ENCODE measurements around the gene CROT. TPM values are rescaled to one million over a fixed set of nuclear protein-coding genes. Genes with fewer than 3 reads are reported as not detected.
"Not testable (repeated sequence)": the region's sequence is repeated elsewhere in the genome, so short reads cannot be mapped to it uniquely, and the experiment has no call there.

CROT gene
- total RNA-seq, 3 donors from 2014 or later: 11.7 to 34.4 (median 28.8) TPM

- peaks cover 0 to 1% of the 10 kb centered on the region in 2 donors for H3K9me3 ChIP-seq
- peak overlapping the region; percentile 20 to 79 for H3K27ac ChIP-seq
- TF ChIP-seq POLR2A (IDR thresholded peaks at IDR 0.05) (no peak), POLR2AphosphoS5 (IDR thresholded peaks at IDR 0.05) (no peak), CTCF (IDR thresholded peaks at IDR 0.05) (no peak)
- DNase-seq (ENCODE audit: low spot score in 2 of 2): no peak
- no peak overlapping the region for H3K4me3 ChIP-seq
- H3K36me3 ChIP-seq: no peaks in the 10 kb centered on the region
- intact Hi-C loops (cut with DNase I; ENCODE audit: low total_unique reads): no loop called here
- no peaks in the 10 kb centered on the region for H3K27me3 ChIP-seq
- H3K4me1 ChIP-seq: peaks cover 0 to 4% of the 10 kb centered on the region in 2 donors
Measured at GRCh38 chr7:87316097-87316700, 29.3 kb upstream of the CROT start.

GRCh38 chr7:87316846-87317552, 28.5 kb upstream of the CROT start:
- intact Hi-C loops (cut with DNase I; ENCODE audit: low total_unique reads): no loop called here
- Histone ChIP-seq H3K36me3 (no peaks in the 10 kb centered on the region), H3K4me1 (peaks cover 0 to 4% of the 10 kb centered on the region in 2 donors), H3K27ac (peak overlapping the region; percentile 20 to 79), H3K9me3 (peaks cover 0 to 8% of the 10 kb centered on the region in 2 donors), H3K27me3 (no peaks in the 10 kb centered on the region), H3K4me3 (no peak overlapping the region)
- TF ChIP-seq CTCF (IDR thresholded peaks at IDR 0.05) (no peak), POLR2AphosphoS5 (IDR thresholded peaks at IDR 0.05) (no peak), POLR2A (IDR thresholded peaks at IDR 0.05) (no peak)
- DNase-seq (ENCODE audit: low spot score in 2 of 2): peak in 1 of 2 donors; percentile 23

GRCh38 chr7:87317691-87318245, 27.7 kb upstream of the CROT start:
- DNase-seq (ENCODE audit: low spot score in 2 of 2): no peak
- no peak overlapping the region for H3K4me3 ChIP-seq
- intact Hi-C loops (cut with DNase I; ENCODE audit: low total_unique reads): no loop called here
- peaks cover 0 to 4% of the 10 kb centered on the region in 2 donors for H3K4me1 ChIP-seq
- TF ChIP-seq POLR2A (IDR thresholded peaks at IDR 0.05) (no peak), POLR2AphosphoS5 (IDR thresholded peaks at IDR 0.05) (no peak), CTCF (IDR thresholded peaks at IDR 0.05) (no peak)
- H3K27me3 ChIP-seq: no peaks in the 10 kb centered on the region
- peaks cover 1 to 8% of the 10 kb centered on the region in 2 donors for H3K9me3 ChIP-seq
- peak overlapping the region; percentile 3 to 34 for H3K27ac ChIP-seq
- H3K36me3 ChIP-seq: no peaks in the 10 kb centered on the region

GRCh38 chr7:87318741-87319140, 26.7 kb upstream of the CROT start:
- no peaks in the 10 kb centered on the region for H3K36me3 ChIP-seq
- H3K27me3 ChIP-seq: no peaks in the 10 kb centered on the region
- no peak for DNase-seq (ENCODE audit: low spot score in 2 of 2)
- H3K27ac ChIP-seq: no peak overlapping the region
- peaks cover 0 to 4% of the 10 kb centered on the region in 2 donors for H3K4me1 ChIP-seq
- peaks cover 10 to 18% of the 10 kb centered on the region in 2 donors for H3K9me3 ChIP-seq
- no peak for TF ChIP-seq POLR2AphosphoS5 (IDR thresholded peaks at IDR 0.05)
- no peak for TF ChIP-seq CTCF (IDR thresholded peaks at IDR 0.05)
- TF ChIP-seq POLR2A (IDR thresholded peaks at IDR 0.05): no peak
- intact Hi-C loops (cut with DNase I; ENCODE audit: low total_unique reads): no loop called here
- no peak overlapping the region for H3K4me3 ChIP-seq

GRCh38 chr7:87319154-87319581, 26.3 kb upstream of the CROT start:
- H3K4me1 ChIP-seq; H3K36me3 ChIP-seq; H3K27me3 ChIP-seq; intact Hi-C loops (cut with DNase I; ENCODE audit: low total_unique reads); DNase-seq (ENCODE audit: low spot score in 2 of 2): not testable (repeated sequence)
- peaks cover 11 to 19% of the 10 kb centered on the region in 2 donors for H3K9me3 ChIP-seq
- H3K27ac ChIP-seq: peak overlapping the region in 1 of 2 donors; percentile 25
- H3K4me3 ChIP-seq: peak overlapping the region in 1 of 3 donors; percentile 49

Data from breast epithelium (tissue), 4 donors.